ENCODE results near the gene PML. TPM values are rescaled to one million over a fixed set of nuclear protein-coding genes. Genes with fewer than 3 reads are reported as not detected.

The PML gene
- total and polyA plus RNA-seq, 2 of the 4 experiments (the other 2 are of a cell fraction), result 8.8 to 22.6 TPM

DNA sequence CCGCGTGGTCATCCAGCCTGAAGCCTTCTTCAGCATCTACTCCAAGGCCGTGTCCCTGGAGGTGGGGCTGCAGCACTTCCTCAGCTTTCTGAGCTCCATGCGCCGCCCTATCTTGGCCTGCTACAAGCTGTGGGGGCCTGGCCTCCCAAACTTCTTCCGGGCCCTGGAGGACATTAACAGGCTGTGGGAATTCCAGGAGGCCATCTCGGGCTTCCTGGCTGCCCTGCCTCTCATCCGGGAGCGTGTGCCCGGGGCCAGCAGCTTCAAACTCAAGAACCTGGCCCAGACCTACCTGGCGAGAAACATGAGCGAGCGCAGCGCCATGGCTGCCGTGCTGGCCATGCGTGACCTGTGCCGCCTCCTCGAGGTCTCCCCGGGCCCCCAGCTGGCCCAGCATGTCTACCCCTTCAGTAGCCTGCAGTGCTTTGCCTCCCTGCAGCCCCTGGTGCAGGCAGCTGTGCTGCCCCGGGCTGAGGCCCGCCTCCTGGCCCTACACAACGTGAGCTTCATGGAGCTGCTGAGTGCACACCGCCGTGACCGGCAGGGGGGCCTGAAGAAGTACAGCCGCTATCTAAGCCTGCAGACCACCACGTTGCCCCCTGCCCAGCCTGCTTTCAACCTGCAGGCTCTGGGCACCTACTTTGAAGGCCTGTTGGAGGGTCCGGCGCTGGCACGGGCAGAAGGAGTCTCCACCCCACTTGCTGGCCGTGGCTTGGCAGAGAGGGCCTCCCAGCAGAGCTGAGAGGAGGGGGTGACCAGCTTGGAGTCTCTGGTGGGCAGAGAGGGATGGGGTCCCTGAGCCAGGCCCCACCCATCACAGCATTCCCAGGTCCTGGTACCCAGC, 50.0 kb downstream of the PML start:
- H2BK5ac ChIP-seq (ENCODE audit: low read depth, low read length, poor library complexity, severe bottlenecking), result no peak overlapping the region
- no peak overlapping the region for H2BK120ac ChIP-seq (ENCODE audit: low read depth, low read length)
- H2AK9ac ChIP-seq (replicated peaks; ENCODE audit: low read depth, low read length, poor library complexity), result no peak overlapping the region
- H2AFZ ChIP-seq (replicated peaks; ENCODE audit: low read length, poor library complexity), result no peak overlapping the region
- H3K9me1 ChIP-seq (ENCODE audit: insufficient read depth, low read length), result peaks cover 27% of the 10 kb centered on the region
- H3K18ac ChIP-seq (ENCODE audit: low read depth, low read length), result no peak overlapping the region
- no peak overlapping the region for H3K23ac ChIP-seq (ENCODE audit: low read depth, low read length)
- no peak overlapping the region for H2AK5ac ChIP-seq (ENCODE audit: low read depth, low read length)
- no peak overlapping the region for H4K5ac ChIP-seq (ENCODE audit: low read depth, low read length)
- H4K20me1 ChIP-seq (ENCODE audit: insufficient read depth, low read length), result no peaks in the 10 kb centered on the region
- no peak overlapping the region for H3K27ac ChIP-seq (ENCODE audit: insufficient read depth, low read length)
- H3K4me3 ChIP-seq (ENCODE audit: insufficient read depth, low read depth, low read length), result no peak overlapping the region
- H3K9ac ChIP-seq (ENCODE audit: low read depth, low read length), result no peak overlapping the region
- H2BK15ac ChIP-seq (ENCODE audit: low read depth, low read length), result no peak overlapping the region
- ChIA-PET CTCF (interaction anchor here (0.6 kb wide), 1 partner anchor 219 kb away, joined by 9 read pairs; no protein-coding TSS in a partner anchor), POLR2A (ENCODE audit: unreplicated experiment) (no interaction called here)
- no peak for DNase-seq
- H3K14ac ChIP-seq (replicated peaks; ENCODE audit: low read depth, low read length), result no peak overlapping the region
- TF ChIP-seq POLR2A (IDR thresholded peaks at IDR 0.05; ENCODE audit: low read depth, low read length) (no peak), MXI1 (IDR thresholded peaks at IDR 0.05; ENCODE audit: borderline replicate concordance, low read depth, low read length) (no peak), RCOR1 (IDR thresholded peaks at IDR 0.05; ENCODE audit: insufficient replicate concordance, low read length) (no peak), MAFK (IDR thresholded peaks at IDR 0.05; ENCODE audit: low read depth, low read length) (no peak)
- TF ChIP-seq, protein P1, sequence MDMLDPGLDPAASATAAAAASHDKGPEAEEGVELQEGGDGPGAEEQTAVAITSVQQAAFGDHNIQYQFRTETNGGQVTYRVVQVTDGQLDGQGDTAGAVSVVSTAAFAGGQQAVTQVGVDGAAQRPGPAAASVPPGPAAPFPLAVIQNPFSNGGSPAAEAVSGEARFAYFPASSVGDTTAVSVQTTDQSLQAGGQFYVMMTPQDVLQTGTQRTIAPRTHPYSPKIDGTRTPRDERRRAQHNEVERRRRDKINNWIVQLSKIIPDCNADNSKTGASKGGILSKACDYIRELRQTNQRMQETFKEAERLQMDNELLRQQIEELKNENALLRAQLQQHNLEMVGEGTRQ (IDR thresholded peaks at IDR 0.05; ENCODE audit: low read depth, low read length), result no peak
- TF ChIP-seq, protein P2, sequence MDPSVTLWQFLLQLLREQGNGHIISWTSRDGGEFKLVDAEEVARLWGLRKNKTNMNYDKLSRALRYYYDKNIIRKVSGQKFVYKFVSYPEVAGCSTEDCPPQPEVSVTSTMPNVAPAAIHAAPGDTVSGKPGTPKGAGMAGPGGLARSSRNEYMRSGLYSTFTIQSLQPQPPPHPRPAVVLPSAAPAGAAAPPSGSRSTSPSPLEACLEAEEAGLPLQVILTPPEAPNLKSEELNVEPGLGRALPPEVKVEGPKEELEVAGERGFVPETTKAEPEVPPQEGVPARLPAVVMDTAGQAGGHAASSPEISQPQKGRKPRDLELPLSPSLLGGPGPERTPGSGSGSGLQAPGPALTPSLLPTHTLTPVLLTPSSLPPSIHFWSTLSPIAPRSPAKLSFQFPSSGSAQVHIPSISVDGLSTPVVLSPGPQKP (IDR thresholded peaks at IDR 0.05; ENCODE audit: borderline replicate concordance, low read depth, low read length), result no peak
- H3K9me3 ChIP-seq (ENCODE audit: control insufficient read depth, insufficient read depth, low read length), result no peaks in the 10 kb centered on the region
- H3K56ac ChIP-seq (ENCODE audit: extremely low read depth, insufficient read depth, low read length), result no peak overlapping the region
- H4K91ac ChIP-seq (ENCODE audit: insufficient read depth, low read depth, low read length), result no peak overlapping the region
- WGBS, 2 experiments (ENCODE audit: extremely low coverage in 2 of 2, insufficient read length in 1 of 2), result 92% methylated on average over 23 of the region's 31 CpGs; no CpG with 5 or more reads in 1 of the 2 experiments
- no TSS peak for BruUV-seq (replicated peaks)
- no peak overlapping the region for H3K4ac ChIP-seq (ENCODE audit: low read depth, low read length)
- in situ Hi-C loops (cut with MboI; ENCODE audit: low sequenced_read_pairs), result no loop called here
- no peak overlapping the region for H4K8ac ChIP-seq (ENCODE audit: low read depth in 2 of 2, low read length in 2 of 2)
- H3K27me3 ChIP-seq (ENCODE audit: control insufficient read depth, insufficient read depth, low read length), result no peaks in the 10 kb centered on the region
- peaks cover 23% of the 10 kb centered on the region for H3K4me1 ChIP-seq (ENCODE audit: control insufficient read depth, insufficient read depth, low read length)
- dilution Hi-C loops (cut with HindIII; ENCODE audit: low sequenced_read_pairs, unreplicated experiment), result no loop called here
- H3K79me1 ChIP-seq (ENCODE audit: low read depth in 1 of 2, low read length in 2 of 2), result peaks cover 0 to 12% of the 10 kb centered on the region in 2 experiments; a peak in 2 of 4 replicates
- ATAC-seq (ENCODE audit: low read depth), result no peak
- intact Hi-C loops (cut with micrococcal nuclease), result no loop called here
- peaks cover 1% of the 10 kb centered on the region; the same call in 1 of the 2 replicates for H3K36me3 ChIP-seq (ENCODE audit: control insufficient read depth, insufficient read depth, low read length)
- H2BK20ac ChIP-seq (ENCODE audit: low read depth, low read length), result no peak overlapping the region
- H3K4me2 ChIP-seq (ENCODE audit: low read depth, low read length), result no peak overlapping the region

All from IMR-90 (cell line).